Mammary epithelial cell (primary cell): ENCODE measurements around the gene RDH13.

Experiments
- CTCF ChIP-seq, 2 donors: IDR thresholded peaks in 1 of 2; conservative IDR thresholded peaks in 1 of 2; 2 replicates each; pipeline ENCODE4 v1.5.1; 2011 to 2012; ENCODE audit warnings: inconsistent platforms in 2 of 2, low read length in 2 of 2, mild to moderate bottlenecking in 2 of 2, control low read depth in 1 of 2, low read depth in 1 of 2; ENCODE audit not compliant: insufficient read depth in 1 of 2; ENCODE audit errors: extremely low read depth in 1 of 2
- EZH2 ChIP-seq: IDR thresholded peaks from 2 replicates; pipeline ENCODE4 v1.6.1; 2012; ENCODE audit warnings: low read length, inconsistent platforms, borderline replicate concordance

- TF ChIP-seq CTCF (conservative IDR thresholded peaks at IDR 0.05 in 1 of 2, IDR thresholded peaks at IDR 0.05 in 1 of 2; ENCODE audit: extremely low read depth in 1 of 2, insufficient read depth in 1 of 2, low read depth in 1 of 2, low read length in 2 of 2) (no peak), EZH2 (no peak)
These were observed 15.0 kb downstream of the RDH13 start for GRCh38 chr19:55047951-55048350.
